HG03135 (cell line): ENCODE data around the gene MYO15B.

ENCODE experiments used
- ATAC-seq: cut with Tn5 transposase; IDR thresholded peaks from one replicate; pipeline ENCODE4 v1.9.1; 2021; ENCODE audit warnings: mild to moderate bottlenecking, moderate library complexity; ENCODE audit not compliant: unreplicated experiment

The MYO15B gene

GRCh38 chr17:75622771-75623273, 35.2 kb downstream of the MYO15B start:
- ATAC-seq: no peak

GRCh38 chr17:75623386-75623785, 35.8 kb downstream of the MYO15B start:
- ATAC-seq: no peak

GRCh38 chr17:75624021-75624420, 36.4 kb downstream of the MYO15B start:
- no peak for ATAC-seq

GRCh38 chr17:75624714-75625345, 37.2 kb downstream of the MYO15B start:
- ATAC-seq: no peak

GRCh38 chr17:75625813-75626486, 38.4 kb downstream of the MYO15B start:
- ATAC-seq: no peak

GRCh38 chr17:75626496-75627038, 39.0 kb downstream of the MYO15B start:
- no peak for ATAC-seq

- no peak for ATAC-seq
Observed at GRCh38 chr17:75627094-75627493, 39.5 kb downstream of the MYO15B start.

GRCh38 chr17:75628425-75628824, 40.8 kb downstream of the MYO15B start:
- ATAC-seq: no peak

- no peak for ATAC-seq
Observed at GRCh38 chr17:75629157-75629556, 41.6 kb downstream of the MYO15B start.

- ATAC-seq: no peak
Observed at GRCh38 chr17:75630071-75630917, 42.7 kb downstream of the MYO15B start.

GRCh38 chr17:75631353-75631752, 43.8 kb downstream of the MYO15B start:
- ATAC-seq: no peak

GRCh38 chr17:75632428-75632827, 44.8 kb downstream of the MYO15B start:
- no peak for ATAC-seq

GRCh38 chr17:75632863-75633485, 45.4 kb downstream of the MYO15B start, which contains the start of gene SMIM5:
TSS of gene SMIM5 (plus strand) at chr17:75633434. CDS start at chr17:75640202, 6,768 bp downstream.
- ATAC-seq: no peak

GRCh38 chr17:75633486-75634375, 46.1 kb downstream of the MYO15B start:
- no peak for ATAC-seq

- ATAC-seq: no peak
Observed at GRCh38 chr17:75634376-75634740, 46.8 kb downstream of the MYO15B start.

GRCh38 chr17:75634754-75635609, 47.4 kb downstream of the MYO15B start:
- no peak for ATAC-seq

GRCh38 chr17:75635610-75636202, 48.1 kb downstream of the MYO15B start:
- no peak for ATAC-seq

GRCh38 chr17:75636381-75637142, 49.0 kb downstream of the MYO15B start:
- no peak for ATAC-seq
